Skin of body (tissue), 2 donors: Measurements from ENCODE around the gene AMBP. TPM values are rescaled to one million over a fixed set of nuclear protein-coding genes. Genes with fewer than 3 reads are reported as not detected.

Source experiments
- DNase-seq: peaks from one replicate; lab custom pipeline; 2025; lab: John Stamatoyannopoulos, UW
- total RNA-seq: library from RNA; depleted of rRNA; stranded (reverse); fragments of >200 nt; gene quantifications from one replicate; pipeline ENCODE4 v1.2.3, GENCODE V29; 2014

AMBP gene
- total RNA-seq, 1 donor from 2014 or later, result 0.30 TPM

DNA sequence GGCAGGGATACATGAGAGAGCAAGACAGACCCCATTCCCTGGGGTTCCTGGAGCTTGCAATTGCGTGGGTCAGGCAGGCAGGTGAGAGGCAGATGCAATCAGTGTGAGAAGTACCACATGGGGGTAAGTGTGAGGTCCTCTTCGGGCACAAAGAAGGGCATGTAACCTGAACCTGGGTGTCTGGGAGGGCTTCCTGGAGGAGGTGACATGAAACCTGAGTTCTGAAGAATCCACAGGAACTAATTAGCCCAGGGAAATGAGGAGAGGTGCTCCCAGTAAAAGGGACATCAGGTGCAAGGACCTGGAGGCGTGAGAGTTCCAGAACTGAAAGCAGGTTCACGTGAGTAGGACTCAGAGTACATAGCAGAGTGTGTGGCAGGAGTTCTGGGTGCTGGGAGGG is 2.5 kb downstream of the AMBP start:
- DNase-seq, result no peak

DNA sequence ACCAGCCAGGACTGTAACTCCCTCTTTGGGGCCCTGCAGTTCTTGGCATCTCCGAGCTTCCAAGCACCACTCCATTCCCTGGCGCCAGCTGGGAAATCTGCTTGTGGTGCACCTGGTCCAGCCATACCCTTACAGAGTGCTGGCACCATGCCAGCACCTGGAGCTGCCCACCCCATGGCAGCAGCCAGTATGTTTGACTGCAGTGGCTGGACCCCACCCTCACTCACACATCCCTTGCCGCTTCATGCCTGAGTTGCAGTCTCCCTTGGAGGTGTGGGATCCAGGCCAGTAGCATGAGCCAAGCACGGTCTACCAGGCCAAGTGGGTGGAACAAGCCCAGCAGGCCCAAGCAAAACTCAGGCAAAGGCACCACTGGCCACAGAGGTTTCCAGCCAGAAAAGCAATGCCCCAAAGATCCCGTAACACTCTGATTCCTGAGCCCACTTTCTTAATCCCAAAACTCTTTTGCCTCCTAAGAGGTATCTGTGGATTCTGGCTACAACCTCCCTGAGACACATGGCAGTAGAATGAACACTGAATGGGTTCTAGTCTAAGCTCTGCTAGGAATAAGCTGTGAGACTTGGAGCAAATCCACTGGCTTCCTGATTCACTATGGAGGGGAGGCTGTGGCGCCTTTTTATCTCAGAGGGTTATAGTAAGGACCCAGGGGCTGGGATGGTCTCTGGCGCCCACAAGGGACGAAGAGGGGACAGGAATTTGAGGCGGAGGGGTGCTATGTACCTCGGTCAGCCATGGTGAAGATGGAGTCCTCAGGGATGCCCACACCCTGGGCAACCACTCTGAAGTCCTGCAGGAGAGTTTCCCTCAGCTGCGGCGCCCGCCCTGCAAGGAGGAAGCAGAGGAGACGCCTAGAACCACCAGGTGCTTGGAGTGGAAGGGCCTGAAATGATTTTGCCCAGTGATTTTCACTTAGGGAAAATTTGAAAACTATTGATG is 5.6 kb downstream of the AMBP start:
- DNase-seq, result no peak

DNA sequence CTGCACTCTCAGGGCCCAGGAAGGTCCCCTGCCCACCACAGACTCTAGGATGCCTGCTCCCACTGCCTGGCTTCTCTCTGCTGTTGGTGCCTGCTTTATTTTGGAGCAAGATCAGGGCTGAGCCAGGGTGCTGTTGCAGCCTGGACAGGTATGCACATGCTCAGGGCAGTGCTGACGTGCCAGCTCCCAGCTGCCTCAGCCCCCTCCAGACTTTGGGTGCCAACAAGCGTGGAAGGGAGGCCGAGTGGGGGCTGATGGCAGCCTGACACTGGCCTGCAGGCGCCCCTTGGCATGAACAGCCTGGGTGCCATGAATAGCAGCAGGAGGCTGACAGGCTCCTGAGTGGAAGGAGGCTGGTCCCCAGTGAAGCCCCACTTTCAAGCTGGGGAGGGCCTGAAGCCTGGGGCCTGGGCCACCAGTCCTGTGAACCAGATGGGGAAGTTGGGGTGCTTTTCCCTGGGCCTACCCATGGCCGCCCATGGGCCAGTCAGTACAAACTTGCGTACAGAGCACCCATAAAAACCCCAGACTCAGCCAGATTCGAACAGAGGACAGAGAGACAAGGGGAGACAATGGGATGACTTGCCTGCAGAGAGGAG is 6.8 kb downstream of the AMBP start:
- DNase-seq, result no peak

DNA sequence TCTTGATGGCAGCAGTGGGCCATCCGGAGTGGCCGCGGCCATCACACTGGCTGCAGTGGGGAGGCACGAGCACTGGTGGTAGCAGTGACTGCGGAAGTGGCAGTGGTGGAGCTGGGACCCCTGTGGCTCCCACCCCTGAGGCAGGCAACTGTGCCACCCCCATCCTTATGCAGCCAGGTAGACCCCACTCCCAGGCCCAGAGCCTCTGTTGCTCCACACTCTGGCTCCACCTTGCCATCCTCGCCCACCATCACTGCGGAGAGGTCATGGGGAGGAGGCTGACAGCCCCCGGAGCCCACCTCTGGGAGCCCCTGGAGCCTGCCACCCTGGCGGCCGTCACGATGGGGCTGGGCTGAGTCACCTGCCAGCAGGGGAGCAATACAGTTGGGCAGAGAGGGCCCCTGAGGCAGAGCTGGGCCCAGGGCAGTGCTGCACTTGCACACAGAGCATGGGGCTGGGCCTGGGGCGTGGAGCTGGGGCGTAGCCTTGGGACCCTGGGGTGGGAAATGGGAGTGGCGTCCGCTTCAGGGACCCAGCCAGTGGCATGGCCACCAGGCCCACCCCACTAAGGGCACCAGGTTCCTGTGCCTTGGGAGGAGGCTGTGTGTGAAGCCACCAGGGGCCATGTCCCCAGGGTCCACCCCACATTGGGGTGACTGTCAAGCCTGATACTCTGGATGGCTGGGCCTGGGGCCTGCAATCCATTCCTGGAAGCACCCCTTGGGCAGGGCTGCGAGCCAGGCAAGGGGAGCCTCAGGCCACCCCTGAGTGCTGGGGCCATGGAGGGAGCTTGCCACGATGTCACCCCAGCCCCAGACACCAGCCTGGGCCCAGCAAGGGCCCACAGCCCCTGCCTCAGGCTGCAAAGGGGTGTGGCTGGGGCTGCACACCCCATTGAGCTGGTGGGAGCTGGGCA is 7.7 kb downstream of the AMBP start:
- no peak for DNase-seq

DNA sequence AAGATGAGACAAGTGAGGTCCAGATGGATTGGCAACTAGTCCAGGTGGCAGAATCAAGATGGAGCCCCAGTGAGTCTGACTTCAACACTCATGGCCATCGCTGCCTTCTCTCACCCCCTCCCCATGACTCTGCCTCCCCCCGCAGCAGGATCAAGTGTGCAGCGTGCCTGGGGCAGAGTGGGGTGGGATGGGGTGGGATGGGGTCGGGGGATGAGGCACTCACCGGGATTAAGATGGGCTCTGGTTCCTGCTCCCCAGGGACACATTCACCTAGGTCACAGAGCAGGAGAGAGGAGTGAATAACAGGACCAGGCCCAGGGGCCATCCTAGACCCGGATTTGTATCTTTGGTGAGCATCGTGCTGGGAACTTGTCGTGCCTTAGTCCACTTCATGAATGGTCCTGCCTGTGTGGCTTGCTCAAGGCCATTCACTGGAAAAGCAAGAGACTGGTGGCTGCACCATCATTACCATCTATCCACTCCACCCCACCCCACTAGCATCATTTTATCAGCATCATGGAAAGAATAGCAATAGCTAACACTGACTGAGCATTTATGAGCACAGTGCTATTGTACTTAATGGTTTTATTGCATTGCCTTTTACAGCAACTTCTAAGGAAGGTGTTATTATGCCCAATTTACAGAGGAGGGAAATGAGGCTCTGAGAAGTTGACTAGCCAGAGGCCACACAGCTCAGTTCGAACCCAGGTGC is 8.5 kb downstream of the AMBP start:
- no peak for DNase-seq

DNA sequence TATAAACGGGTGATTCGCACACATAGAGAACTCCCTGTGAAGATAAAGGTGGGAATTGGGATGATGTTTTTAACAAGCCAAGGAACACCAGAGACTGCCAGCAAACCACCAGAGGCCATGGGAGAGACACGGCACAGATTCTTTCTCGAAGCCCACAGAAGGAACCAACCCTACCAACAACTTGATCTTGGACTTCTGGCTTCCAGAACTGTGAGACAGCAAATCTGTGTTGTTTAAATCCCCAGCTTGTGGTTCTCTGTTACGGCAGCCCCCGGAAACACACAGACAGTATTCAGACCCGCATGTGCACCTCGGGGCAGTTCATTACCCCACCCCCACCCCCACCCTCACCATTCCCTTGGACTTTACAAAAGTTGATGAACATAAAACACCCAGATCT is 12.8 kb downstream of the AMBP start:
- DNase-seq, result no peak

DNA sequence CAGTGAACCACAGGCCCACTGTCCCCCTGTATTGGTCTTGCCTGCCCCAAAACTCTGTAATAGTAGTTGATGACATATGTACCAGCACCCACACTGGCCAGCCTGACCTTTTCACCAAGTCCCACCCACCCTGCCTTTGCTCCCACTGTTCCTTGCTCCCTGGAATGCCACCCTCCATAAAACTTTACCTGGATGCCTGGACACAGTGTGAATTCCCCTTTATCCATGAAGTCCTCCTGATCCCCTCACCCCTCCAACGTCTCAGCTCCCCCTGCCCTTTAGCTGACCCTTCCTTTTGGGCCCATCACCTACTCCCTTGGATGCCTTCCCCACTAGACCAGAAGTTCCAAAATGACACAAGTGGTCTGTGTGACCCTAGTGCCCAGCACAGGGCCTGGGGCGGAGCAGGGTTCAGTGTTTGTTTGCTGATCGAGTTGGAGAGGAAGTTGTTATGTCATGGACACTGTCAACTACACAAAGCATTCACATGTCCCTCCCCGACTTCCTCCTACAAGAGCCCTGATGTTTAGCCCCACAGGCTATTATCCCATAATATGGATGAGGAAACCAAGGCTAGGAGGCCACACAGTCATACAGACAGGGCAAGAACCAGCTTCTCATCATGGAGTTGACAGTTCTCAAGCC is 16.1 kb downstream of the AMBP start:
- no peak for DNase-seq

DNA sequence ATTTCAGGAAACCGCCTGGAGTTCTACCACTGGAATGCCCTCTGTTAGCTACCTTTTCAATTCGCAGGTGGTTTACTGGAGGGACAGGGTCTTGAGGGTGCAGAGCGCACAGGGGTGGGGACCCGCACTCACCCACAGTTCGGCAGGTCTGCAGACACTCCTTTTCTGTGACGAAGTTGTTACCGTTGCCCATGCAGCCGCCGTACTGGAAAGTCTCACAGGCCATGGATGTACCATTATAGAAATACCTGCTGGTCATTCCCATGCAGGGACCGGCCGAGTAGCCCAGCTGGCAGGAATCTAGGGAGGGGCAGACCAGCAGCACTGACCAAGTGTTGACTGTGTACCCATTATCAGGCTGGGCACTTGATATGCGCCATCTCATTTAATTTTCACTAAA is 16.8 kb downstream of the AMBP start:
- no peak for DNase-seq

DNA sequence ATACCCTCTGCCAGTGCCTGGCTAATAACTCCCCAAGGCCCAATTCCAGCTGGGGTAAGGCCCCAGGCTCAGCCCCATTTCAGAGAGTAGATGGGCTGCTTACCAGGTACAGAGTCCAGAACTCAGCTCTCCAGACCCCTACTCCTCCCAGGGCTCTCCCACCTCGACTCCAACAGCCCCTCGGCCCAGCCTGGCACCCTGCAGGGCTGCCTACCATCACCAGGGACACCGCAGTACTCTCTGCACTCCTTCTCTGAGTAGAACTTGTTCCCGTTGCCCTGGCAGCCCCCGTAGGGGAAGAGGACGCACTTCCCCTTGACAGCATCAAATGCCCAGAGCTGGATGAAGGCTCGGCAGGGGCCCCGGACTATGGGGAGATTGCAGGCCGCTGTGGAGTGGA is 17.4 kb downstream of the AMBP start:
- no peak for DNase-seq

DNA sequence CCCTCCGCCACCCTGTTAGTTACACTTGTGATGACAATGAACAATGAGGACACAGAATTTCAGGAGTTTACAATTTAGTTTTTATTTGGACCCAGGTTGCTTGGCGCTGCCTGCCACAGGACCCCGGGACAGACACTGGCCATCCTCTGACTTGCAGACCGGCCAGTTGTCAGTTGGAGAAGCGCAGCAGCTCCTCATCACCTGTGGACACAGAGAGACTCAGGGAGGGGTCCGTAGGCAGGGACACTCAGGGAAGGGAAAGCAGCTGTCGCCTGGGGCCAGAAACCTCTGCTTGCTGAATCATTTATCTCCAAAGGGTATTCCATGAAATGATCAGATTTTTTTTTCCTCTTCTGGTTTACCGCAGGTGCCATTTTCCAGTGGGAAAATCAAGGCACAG is 18.0 kb downstream of the AMBP start:
- no peak for DNase-seq

DNA sequence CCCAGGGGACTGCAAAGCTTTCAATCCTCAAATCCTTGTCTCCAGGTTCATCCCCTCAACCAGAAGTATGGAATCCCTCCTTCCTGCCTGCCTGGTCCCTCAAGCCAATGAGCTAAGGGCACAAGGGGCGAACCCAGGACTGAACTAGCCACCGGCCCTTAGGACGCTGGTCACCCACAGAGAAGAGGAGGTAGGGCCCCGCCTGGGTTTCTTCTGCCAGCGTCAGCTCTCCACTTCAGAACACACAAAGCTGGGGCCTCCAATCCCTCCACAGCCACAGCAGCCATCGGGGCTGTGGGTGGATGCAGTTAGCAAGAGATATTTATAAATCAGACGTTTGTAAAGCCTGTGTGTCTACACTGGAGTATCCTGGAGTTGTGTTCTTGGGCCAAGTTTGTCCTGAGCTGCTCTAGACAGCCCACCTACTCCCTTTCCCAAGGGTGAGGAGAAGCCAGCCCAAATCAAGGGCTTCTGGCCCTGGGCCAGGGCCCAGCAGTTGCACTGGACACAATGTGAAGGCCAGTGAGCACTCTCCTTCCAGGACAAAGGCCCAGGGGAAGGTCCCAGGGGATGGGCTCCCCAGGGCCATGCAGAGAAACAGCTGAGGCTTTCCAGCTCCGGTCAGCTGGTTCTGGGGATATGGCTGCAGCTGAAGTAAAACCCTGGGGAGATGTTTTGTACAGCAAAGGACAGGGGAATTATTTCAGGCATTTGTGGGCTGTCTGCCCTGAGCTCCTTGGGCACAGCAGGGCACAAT is 18.9 kb downstream of the AMBP start:
- DNase-seq, result no peak

DNA sequence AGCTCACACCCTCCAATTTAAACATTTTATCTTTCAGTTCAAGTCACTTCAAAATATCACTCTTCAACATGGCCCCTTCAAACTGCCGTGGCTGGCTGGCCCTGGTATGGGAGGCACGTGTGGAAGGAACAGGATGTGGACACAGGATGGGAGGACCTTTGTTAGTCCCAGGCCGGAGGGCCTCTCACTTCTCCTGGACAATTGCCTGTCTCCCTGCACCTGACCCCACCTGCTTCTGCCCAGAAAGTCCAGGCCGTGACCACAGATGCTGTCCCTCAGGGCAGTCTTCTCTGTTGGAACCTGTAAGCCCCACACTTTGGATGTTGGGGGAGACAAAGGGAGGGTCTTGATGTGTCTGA is 19.4 kb downstream of the AMBP start:
- no peak for DNase-seq

DNA sequence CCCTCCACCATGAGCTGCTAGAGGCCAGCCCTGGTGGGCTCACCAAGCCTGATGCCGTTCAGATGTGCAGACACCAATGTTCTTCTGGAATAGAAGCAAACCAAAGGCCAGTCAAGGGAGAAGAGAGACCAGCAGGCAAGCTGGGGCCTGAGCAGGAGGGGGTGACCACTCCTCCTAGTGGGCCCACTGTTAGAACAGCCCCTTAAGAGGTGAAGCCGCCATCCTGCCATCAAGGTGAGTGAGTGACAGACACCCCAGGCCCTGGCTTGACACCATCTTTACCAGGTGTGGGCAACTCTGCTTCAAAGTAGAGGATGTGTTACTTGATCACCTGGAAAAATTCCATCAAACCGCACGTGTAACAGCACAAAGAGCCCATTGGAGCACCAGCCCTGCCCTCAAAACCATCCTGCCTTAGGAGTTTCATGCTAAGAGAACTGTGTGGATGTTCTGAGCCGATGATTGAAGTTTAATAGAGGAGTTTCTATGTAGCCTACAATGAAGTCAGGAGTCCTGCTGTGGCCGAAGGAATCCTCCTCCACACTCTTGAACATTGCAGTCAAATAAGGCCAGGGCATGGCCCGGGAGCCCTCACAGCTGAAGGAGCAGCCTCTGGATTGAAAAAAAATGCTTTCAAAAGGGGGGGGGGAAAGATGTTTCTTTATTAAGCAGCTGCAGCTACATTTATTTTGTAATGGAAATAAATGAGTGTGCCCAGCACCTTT is 20.8 kb downstream of the AMBP start:
- no peak for DNase-seq

DNA sequence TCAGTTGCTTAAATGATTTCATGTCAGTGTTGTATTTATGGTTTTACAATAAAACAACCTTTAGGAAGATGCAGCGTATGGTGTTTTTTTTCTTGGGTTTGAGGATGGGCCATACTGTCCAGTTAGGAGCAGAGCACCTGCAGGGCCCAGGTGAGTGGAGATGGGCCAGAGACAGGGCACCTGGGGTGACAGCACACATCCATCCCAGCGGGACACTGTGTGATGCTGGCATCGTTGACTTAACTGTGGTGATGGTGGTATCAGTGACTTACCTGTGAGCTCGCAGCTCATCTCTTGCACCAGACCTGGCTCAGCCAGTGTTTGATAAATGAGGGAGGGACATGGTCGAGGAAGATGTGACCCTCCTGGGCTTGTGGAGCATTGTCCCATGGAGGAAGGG is 21.6 kb downstream of the AMBP start:
- no peak for DNase-seq

DNA sequence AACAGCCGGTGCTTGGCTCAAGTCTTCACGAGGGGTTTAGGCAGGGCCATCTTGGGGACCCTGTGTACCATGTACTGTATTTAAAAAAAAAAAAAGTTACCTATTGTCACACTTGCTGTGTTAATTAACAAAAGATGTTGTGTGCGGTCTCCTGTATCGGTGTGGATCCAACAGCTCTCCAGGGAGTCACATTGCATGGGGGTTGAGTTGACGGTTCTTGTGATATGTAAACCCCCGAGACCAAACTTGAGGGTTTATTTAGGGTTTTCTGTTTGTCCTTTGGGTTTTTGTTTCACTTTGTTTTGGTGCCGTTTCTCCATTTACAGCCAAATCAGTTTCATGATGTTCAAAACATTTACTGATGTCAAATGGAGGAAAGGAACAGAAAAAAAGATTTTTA is 22.2 kb downstream of the AMBP start:
- DNase-seq, result no peak

DNA sequence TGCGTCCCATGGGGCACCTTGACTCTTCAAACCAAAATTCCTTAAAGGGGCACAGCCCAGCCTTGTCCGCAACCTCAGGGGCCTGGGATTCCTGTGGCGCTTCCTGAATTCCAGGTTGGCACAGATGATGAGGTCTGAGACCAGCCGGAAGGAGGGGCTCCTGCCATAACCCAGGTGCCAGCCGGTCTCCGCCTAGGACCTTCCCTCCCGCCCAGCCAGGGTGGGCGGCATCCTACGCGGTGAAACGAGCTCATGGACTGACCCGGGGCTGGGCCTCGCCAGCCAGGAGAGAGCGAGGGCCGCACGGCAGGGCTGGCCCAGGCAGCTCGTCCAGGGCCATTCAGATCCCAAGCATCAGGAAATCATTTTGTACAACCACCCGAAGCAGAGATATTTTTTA is 23.0 kb downstream of the AMBP start:
- no peak for DNase-seq

DNA sequence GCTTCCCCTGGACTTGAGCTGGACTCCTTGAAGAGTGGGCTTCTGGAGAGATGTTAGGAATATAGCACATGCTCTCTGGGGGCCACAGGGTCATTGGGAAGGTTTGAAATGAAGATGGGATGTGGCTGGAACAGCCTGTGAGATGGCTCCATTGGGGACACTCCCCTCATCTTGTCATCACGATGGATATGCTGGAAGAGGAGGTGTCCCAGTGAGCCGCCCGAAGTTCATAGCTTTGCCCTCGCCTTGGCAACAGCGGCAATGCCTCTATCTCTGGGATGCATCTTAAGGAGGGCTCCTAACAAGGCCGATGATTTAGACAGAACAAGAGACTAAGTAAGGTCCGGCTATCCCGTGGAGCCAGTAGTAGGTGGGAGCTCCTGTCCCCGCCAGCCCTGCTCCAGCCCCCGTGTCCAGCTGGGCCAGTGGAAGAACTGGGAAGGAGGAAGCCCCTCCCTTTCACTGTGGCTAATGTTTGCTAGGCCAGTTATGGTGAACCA is 23.9 kb downstream of the AMBP start:
- no peak for DNase-seq

DNA sequence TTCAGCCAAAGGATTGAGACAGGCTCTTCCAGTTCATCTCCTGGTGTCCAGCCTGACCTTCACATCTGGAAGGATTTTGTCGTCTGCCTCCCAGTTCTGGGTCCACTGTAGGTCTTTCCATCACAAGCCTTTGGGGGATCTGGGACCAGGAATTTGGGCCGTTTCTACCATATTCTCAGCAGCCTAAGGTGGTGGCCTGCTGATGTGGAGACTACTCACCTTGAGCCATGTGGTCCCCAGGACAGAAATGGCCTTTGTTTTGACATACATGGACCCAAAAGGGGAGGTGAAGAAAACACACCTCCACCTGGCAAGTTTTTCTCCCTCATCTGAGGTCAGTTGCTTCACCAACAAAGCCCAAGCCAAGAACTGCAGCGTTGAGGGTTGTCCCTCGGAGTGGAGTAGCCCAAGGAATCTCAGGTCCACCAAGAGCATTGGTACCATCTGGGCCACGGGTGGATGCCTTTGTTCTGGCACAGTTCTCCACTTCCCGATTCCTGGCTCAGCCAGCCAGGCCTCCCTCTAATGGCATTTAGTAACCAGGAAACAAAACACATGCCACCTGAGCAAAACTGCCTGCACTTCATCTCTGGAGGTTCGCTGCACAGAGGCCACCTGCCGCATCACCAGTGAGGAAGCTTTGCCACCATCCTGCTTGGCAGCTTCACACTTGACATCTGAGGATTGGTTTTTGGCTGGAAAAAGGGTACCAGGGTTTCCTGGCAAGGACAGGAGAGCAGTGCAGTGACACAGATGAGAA is 24.7 kb downstream of the AMBP start:
- no peak for DNase-seq

DNA sequence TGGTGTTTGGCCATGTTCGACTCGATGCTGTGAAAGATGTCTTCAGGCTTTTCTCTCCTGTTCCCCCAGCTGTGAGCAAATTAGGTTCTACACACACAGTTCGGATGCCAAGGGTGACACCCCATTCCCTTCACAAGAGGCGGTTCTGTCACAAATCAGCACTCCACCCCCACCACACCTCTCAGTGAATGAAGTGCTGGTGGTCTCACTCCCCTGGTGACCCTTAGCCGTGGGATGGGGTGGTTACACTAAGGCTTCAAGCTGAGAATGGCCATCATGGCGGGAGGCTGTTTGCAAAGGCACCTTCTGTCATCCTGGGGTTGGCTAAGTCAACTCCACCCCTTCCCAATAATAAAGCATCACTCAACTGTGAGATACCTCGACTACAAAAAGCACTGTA is 26.4 kb downstream of the AMBP start:
- DNase-seq, result no peak
